Measurements from ENCODE around the gene BNIP3.

BNIP3 gene

GRCh38 chr10:132007681-132008080 is 26.0 kb upstream of the BNIP3 start:
- Histone ChIP-seq H3K9me3 (ENCODE audit: insufficient read depth, low read length, severe bottlenecking) (peaks cover 3% of the 10 kb centered on the region), H3K4me3 (ENCODE audit: low read depth in 1 of 2, low read length in 2 of 2) (no peak overlapping the region), H3K4me2 (ENCODE audit: insufficient read depth, low read length) (no peak overlapping the region), H4K20me1 (ENCODE audit: insufficient read depth, low read length) (no peaks in the 10 kb centered on the region), H3K27me3 (ENCODE audit: insufficient read depth, low read length, poor library complexity) (no peaks in the 10 kb centered on the region), H3K36me3 (ENCODE audit: insufficient read depth, low read length) (no peaks in the 10 kb centered on the region), H3K79me2 (ENCODE audit: insufficient read depth, low read length) (no peaks in the 10 kb centered on the region), H2AFZ (ENCODE audit: low read depth, low read length) (no peak overlapping the region), H3K9ac (ENCODE audit: low read depth, low read length) (no peak overlapping the region), H3K27ac (ENCODE audit: low read length) (no peak overlapping the region), H3K4me1 (ENCODE audit: insufficient read depth, low read length) (no peaks in the 10 kb centered on the region)
- ATAC-seq (ENCODE audit: insufficient read depth, low read depth) (no peak), DNase-seq (no peak)
- TF ChIP-seq CTCF (IDR thresholded peaks at IDR 0.05; ENCODE audit: borderline replicate concordance, extremely low read depth, low read length, poor library complexity, severe bottlenecking): no peak

- no peak overlapping the region for H3K4me3 ChIP-seq (ENCODE audit: low read depth in 1 of 2, low read length in 2 of 2)
- DNase-seq (no peak), ATAC-seq (ENCODE audit: insufficient read depth, low read depth) (no peak)
- H3K9me3 ChIP-seq (ENCODE audit: insufficient read depth, low read length, severe bottlenecking): peaks cover 3% of the 10 kb centered on the region
- no peak overlapping the region for H3K9ac ChIP-seq (ENCODE audit: low read depth, low read length)
- H3K79me2 ChIP-seq (ENCODE audit: insufficient read depth, low read length): no peaks in the 10 kb centered on the region
- no peak for TF ChIP-seq CTCF (IDR thresholded peaks at IDR 0.05; ENCODE audit: borderline replicate concordance, extremely low read depth, low read length, poor library complexity, severe bottlenecking)
- no peak for TF ChIP-seq EZH2 (IDR thresholded peaks at IDR 0.05; ENCODE audit: borderline replicate concordance, low read depth, low read length, severe bottlenecking)
- no peaks in the 10 kb centered on the region for H3K27me3 ChIP-seq (ENCODE audit: insufficient read depth, low read length, poor library complexity)
- no peak overlapping the region for H3K4me2 ChIP-seq (ENCODE audit: insufficient read depth, low read length)
- no peaks in the 10 kb centered on the region for H4K20me1 ChIP-seq (ENCODE audit: insufficient read depth, low read length)
- no peaks in the 10 kb centered on the region for H3K4me1 ChIP-seq (ENCODE audit: insufficient read depth, low read length)
- no peaks in the 10 kb centered on the region for H3K36me3 ChIP-seq (ENCODE audit: insufficient read depth, low read length)
- H2AFZ ChIP-seq (ENCODE audit: low read depth, low read length): no peak overlapping the region
- no peak overlapping the region for H3K27ac ChIP-seq (ENCODE audit: low read length)
These were observed 25.2 kb upstream of the BNIP3 start for GRCh38 chr10:132006966-132007365.

GRCh38 chr10:132005147-132005546 is 23.4 kb upstream of the BNIP3 start:
- H3K27ac ChIP-seq (ENCODE audit: low read length): no peak overlapping the region
- H3K4me1 ChIP-seq (ENCODE audit: insufficient read depth, low read length): no peaks in the 10 kb centered on the region
- H3K36me3 ChIP-seq (ENCODE audit: insufficient read depth, low read length): no peaks in the 10 kb centered on the region
- no peaks in the 10 kb centered on the region for H3K27me3 ChIP-seq (ENCODE audit: insufficient read depth, low read length, poor library complexity)
- no peak overlapping the region for H3K4me2 ChIP-seq (ENCODE audit: insufficient read depth, low read length)
- H3K9ac ChIP-seq (ENCODE audit: low read depth, low read length): no peak overlapping the region
- H2AFZ ChIP-seq (ENCODE audit: low read depth, low read length): no peak overlapping the region
- peaks cover 3% of the 10 kb centered on the region for H3K9me3 ChIP-seq (ENCODE audit: insufficient read depth, low read length, severe bottlenecking)
- DNase-seq: no peak
- H4K20me1 ChIP-seq (ENCODE audit: insufficient read depth, low read length): no peaks in the 10 kb centered on the region
- TF ChIP-seq CTCF (IDR thresholded peaks at IDR 0.05; ENCODE audit: borderline replicate concordance, extremely low read depth, low read length, poor library complexity, severe bottlenecking) (no peak), EZH2 (IDR thresholded peaks at IDR 0.05; ENCODE audit: borderline replicate concordance, low read depth, low read length, severe bottlenecking) (no peak)
- no peak overlapping the region for H3K4me3 ChIP-seq (ENCODE audit: low read depth in 1 of 2, low read length in 2 of 2)
- no peaks in the 10 kb centered on the region for H3K79me2 ChIP-seq (ENCODE audit: insufficient read depth, low read length)
- ATAC-seq (ENCODE audit: insufficient read depth, low read depth): no peak

GRCh38 chr10:132004052-132004451 is 22.3 kb upstream of the BNIP3 start:
- H3K4me2 ChIP-seq (ENCODE audit: insufficient read depth, low read length): no peak overlapping the region
- no peaks in the 10 kb centered on the region for H3K27me3 ChIP-seq (ENCODE audit: insufficient read depth, low read length, poor library complexity)
- H3K9me3 ChIP-seq (ENCODE audit: insufficient read depth, low read length, severe bottlenecking): peaks cover 3% of the 10 kb centered on the region
- H4K20me1 ChIP-seq (ENCODE audit: insufficient read depth, low read length): no peaks in the 10 kb centered on the region
- no peaks in the 10 kb centered on the region for H3K4me1 ChIP-seq (ENCODE audit: insufficient read depth, low read length)
- no peak overlapping the region for H2AFZ ChIP-seq (ENCODE audit: low read depth, low read length)
- H3K79me2 ChIP-seq (ENCODE audit: insufficient read depth, low read length): no peaks in the 10 kb centered on the region
- ATAC-seq (ENCODE audit: insufficient read depth, low read depth): no peak
- H3K9ac ChIP-seq (ENCODE audit: low read depth, low read length): no peak overlapping the region
- no peak overlapping the region for H3K27ac ChIP-seq (ENCODE audit: low read length)
- no peak overlapping the region for H3K4me3 ChIP-seq (ENCODE audit: low read depth in 1 of 2, low read length in 2 of 2)
- H3K36me3 ChIP-seq (ENCODE audit: insufficient read depth, low read length): no peaks in the 10 kb centered on the region
- TF ChIP-seq EZH2 (IDR thresholded peaks at IDR 0.05; ENCODE audit: borderline replicate concordance, low read depth, low read length, severe bottlenecking): no peak
- TF ChIP-seq CTCF (IDR thresholded peaks at IDR 0.05; ENCODE audit: borderline replicate concordance, extremely low read depth, low read length, poor library complexity, severe bottlenecking): no peak
- DNase-seq: no peak
